ENCODE data around the gene GMEB2.
A peak's percentile ranks its signal among the peaks of the same experiment; 100 is the strongest.

GMEB2 gene

DNA sequence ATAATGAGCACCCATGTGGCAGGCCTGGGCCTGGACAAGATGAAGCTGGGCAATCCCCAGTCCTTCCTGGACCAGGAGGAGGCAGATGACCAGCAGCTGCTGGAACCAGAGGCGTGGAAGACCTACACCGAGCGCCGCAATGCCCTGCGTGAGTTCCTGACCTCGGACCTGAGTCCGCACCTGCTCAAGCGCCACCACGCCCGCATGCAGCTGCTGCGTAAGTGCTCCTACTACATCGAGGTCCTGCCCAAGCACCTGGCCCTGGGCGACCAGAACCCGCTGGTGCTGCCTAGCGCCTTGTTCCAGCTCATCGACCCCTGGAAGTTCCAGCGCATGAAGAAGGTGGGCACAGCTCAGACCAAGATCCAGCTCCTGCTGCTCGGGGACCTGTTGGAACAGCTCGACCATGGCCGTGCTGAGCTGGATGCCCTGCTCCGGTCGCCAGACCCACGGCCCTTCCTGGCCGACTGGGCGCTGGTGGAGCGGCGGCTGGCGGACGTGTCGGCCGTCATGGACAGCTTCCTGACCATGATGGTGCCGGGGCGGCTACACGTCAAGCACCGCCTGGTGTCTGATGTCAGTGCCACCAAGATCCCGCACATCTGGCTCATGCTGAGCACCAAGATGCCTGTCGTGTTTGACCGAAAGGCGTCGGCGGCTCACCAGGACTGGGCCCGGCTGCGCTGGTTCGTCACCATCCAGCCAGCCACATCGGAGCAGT, 71.1 kb downstream of the GMEB2 start:
- DNase-seq, result no peak

DNA sequence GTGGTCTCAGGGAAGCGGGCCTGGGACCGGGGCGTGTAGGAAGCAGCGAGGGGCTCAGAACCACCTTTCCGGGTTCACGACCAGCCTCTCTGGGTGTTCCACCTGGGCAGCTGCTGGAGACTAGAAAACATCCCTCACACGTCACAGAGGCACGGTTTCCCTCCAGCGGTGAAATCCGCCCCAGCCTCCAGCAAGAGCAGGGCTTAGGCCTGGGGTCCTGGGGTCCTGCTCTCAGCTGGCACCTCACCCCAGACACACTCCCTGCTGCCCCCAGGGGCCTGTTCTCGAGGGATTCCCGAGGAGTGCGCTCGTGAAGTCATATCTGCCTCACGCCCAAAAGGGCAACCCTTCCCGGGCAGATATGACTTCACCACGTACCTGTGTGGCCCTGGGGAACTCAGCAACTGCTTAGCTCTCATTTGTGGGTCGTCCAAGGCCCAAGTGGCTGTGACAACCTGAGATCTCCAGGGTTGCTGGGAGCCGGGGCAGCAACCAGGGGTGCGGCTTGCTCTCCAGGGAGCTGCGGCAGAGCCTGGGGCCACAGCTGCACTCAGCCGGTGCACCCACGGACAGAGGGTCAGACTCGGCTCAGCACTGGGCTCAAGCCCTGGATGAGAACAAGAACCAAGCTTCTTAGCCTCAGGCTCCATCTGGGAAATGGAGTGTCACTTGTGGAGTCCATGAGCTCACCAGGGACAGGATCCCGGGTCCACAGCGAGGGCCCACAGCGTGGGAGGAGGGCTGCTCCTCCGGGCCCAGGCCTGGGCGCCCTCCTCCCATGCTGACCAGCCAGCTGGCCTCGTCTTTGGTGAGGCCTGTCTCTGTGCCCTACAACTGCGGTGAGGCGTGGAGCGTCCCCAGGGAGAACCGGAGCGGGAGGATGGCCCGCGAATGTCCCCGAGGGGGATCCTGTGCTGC, 72.3 kb downstream of the GMEB2 start:
- no peak for DNase-seq

GRCh38 chr20:63553933-63554290, 73.0 kb downstream of the GMEB2 start, which contains the start of gene FNDC11:
FNDC11 (plus strand) TSS chr20:63554159; CDS start chr20:63555664, 1,505 bp downstream.
- peak; percentile 56 for DNase-seq

DNA sequence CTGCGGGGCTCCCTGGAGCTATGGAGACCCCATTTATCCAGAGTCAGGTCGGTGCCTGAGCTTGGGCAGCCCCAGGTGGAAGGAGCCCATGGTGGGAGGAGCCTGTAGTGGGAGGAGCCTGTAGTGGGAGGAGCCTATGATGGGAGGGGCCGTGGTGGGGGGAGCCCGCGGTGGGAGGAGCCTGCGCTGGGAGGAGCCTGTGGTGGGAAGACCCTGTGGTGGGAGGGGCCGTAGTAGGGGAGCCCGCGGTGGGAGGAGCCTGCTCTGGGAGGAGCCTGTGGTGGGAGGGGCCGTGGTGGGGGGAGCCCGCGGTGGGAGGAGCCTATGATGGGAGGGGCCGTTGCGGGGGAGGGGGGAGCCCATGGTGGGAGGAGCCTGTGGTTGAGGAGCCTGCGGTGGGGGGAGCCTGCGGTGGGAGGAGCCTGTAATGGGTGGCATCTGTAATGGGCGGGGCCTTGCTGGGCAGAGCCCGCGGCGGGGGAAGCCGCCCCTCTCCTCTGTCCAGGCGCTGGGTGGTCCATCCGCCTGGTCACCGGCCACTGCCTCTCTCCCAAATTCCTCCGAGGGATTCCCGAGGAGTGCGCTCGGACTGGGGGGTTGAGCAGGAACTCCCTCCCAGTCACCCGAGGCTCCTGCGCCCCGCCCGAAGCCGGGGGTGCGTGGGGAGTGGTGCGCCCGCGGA, 73.5 kb downstream of the GMEB2 start:
- peak; percentile 83 for DNase-seq

DNA sequence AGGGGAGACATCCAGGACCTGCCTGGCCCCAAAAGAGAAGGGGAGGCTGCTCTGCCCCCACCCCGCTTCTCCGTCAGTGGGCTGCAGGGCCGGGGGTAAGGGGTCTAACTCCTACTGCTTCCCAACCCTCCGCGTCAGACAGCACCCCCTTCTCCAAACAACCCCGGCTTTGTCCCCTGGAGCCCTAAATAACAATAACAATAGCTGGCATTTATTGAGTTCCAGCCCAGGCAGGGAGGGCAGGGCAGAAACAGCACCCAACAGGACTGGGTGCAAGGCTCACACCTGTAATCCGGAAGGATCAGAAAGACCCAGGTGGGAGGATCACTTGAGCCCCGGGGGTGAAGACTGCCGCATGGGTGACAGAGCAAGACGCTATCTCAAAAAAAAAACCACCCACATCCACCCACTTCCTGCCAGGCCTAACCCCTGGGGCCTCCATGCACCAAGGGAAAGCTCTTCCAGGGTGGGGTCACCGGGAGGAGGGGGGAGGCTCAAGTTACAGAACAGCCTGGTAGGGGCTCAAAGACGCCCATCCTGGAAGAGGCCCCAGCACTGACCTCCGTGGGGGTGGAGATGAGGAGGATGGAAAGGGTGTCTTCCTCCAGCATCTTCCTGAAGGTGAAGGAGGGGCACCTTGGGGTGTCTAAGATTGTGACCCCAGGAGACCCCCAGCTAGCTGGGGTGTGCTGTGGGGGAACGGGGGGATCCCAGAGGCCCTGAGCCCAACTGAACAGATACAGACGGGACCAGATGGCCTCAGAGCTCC, 74.2 kb downstream of the GMEB2 start:
- peak; percentile 35 for DNase-seq

DNA sequence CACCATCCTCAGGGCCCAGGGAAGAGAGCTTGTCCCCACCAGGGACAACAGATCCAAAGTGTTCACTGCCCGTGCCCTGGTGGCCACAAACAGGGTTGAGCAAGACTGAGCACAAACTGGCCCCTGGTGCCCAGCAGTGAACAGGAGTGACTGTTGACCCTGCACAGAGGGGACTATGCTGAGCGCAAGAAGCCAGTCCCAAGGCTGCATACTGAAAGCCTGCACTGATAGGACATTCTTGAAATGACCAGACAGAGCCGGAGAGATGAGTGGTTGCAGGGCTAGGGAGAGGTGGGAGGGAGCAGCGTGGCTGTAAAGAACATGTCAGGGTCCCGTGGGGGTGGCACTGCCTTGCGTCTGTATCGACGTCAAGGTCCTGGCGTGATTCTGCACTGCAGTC, 75.8 kb downstream of the GMEB2 start:
- DNase-seq, result no peak

GRCh38 chr20:63549679-63550282, 77.1 kb downstream of the GMEB2 start:
- DNase-seq, result no peak

GRCh38 chr20:63549019-63549418, 77.9 kb downstream of the GMEB2 start:
- DNase-seq, result no peak

DNA sequence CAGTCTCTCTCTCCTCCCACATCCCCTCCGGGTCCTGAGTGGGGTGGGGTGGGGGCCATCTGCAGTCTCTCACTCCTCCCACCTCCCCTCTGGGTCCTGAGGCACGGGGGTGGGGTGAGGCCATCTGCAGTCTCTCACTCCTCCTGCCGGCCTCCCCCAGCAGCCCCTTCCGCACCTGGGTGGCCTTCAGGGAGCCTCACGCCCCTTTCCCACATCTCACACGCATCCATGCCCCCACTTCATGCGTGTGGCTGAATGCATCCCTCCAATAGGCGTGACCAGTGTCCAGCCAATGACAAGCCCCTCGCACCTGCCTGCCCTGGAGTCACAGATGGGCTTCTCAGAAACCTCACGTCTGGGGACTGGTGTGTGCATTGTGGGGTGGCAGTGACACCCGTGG, 78.4 kb downstream of the GMEB2 start:
- DNase-seq, result no peak

GRCh38 chr20:63547725-63548480, 79.0 kb downstream of the GMEB2 start, which contains the start of gene SRMS:
SRMS (minus strand) TSS chr20:63547749; CDS start chr20:63547463, 286 bp downstream.
- no peak for DNase-seq

DNA sequence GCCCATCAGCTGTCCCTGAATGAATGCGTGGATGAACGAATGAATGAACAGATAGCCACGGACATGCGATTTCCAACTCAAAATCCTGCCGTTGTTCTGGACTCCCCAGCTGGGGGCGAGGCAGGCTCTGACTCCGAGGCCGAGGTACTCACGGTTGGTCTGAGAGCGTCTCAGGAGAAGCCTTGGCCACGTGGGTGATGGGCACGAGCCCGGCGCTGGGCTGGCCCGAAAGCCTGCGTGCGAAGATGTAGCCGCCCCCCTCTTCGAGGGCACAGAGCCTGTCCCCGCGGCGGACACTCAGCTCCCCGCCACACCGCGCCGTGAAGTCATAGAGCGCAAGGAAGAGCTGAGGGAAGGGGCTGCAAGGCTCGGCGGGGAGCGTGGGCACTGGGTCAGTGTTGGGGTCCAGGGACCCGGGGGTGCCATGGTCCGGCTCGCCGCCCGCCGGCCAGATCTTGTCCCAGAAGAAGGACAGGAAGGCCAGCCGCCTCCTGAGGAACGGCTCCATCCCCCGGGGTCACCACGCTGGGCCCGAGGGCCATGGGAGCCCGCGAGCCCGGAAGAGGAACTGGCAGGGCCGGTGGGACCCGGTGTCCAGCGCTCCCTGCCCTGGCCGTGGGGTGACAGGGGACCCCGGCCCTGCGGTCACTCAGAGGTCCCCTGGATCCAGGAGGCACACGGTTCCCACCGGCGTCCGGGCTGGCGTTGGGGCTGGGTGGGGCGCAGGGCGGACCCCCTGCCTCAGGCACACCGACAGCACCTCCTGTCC, 79.8 kb downstream of the GMEB2 start:
- no peak for DNase-seq

GRCh38 chr20:63546256-63546955, 80.5 kb downstream of the GMEB2 start:
- DNase-seq, result no peak

DNA sequence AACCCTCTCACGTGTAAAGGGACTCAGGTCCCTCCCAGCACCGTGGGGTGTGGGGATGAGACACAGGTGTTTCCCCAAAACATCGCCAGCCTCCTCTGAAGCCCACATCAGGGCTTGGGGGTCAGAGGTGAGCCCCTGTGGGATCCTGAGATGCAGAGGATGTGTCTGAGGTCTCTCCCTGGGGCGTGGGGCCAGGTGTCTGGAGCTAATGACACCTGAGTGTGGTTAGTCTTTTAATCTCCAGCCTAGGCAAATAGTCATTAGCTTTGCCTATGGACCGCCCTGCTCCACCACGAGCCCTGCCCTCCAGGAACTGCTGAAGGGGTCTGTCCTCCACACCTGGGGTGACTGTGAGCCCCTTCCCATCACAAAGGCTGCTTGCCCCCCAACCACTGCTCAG, 81.1 kb downstream of the GMEB2 start:
- DNase-seq, result no peak

- no peak for DNase-seq
Measured at GRCh38 chr20:63544958-63545516, 81.9 kb downstream of the GMEB2 start.

GRCh38 chr20:63544241-63544957, 82.5 kb downstream of the GMEB2 start:
- DNase-seq, result no peak

DNA sequence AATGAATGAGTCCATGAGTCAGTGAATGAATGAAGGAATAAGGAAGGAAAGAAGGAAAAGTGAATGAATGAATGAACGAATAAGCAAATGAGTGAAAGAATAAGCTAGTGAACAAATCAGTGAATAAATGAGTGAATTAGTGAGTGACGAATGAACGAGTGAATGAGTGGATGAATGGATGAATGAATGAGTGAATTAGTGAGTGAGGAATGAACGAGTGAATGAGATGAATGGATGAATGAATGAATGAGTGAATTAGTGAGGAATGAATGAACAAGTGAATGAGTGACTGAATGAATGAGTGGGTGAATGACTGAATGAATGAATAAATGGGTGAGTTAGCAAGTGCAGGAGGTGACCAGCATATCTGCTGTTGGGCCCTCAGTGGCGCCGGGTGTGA, 83.2 kb downstream of the GMEB2 start:
- no peak for DNase-seq

DNA sequence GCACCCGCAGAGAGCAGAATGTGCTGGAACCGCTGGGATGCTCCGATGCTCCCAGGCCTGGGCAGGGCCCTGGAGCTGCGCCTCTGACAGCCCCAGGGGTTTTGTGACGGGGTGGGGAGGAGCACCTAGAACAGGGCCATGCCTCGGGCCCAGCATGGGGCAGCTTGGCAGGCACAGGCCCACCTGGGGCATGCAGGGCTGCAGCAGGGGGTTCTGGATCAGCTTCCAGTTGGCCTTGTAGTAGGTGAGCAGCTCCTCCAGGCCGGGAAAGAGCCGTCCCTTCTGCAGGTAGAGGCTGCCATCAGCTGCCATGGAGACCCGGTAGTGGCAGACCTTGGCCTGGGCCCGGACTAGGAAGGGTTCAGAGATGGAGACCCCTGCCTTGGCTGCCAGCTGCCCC, 83.8 kb downstream of the GMEB2 start:
- DNase-seq, result no peak

DNA sequence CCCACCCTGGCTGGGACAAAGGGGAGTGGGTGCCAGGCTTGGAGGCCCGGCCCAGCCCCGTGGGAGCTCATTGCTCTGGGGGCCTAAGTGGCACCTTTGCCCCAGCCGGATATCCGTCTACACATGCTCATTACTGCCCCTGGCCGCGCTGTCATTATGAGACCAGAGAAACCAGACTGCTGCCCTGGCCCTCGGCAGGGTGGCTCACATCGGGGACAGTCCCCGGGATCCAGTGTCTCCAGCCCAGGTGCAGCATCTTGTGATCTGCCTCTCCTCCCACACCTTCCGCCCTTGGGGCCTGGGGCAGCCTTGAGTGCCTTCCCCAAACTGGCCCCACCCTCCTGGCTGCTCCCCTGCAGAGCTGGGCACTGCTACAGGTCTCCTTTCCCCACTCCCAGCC, 84.2 kb downstream of the GMEB2 start:
- DNase-seq, result no peak

DNA sequence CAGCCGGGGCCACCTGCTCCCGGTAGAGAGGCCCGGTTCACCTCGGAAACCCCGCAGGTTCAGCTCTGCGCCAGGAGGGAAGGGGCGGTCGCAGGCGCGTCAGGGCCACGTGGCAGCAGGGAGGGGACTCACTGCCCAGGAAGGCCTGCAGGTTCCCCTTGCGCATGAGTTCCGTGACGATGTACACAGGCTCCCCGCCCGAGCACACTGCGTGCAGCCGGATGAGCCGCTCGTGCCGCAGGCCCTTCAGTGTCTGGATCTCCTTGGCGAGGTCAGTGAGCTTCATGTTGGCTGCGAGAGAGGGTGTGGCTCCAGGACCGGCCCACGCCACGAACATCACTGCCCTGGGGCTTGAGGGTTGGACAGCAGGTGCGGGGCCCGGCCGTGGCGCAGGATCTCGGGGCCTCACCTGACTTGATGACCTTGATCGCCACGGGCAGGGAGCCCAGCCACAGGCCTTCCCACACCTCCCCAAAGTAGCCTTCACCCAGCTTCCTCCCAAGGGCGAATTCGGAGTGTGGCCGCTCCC, 84.8 kb downstream of the GMEB2 start:
- no peak for DNase-seq

Measured in stimulated activated CD4-positive, alpha-beta T cell treated with anti-CD3 and anti-CD28 coated beads, Interleukin-15, amount 100 ng/mL, for 24 hours (primary cell).